DND-41 (cell line): ENCODE results near the gene FASTK.

ENCODE experiments used
- EZH2 ChIP-seq: IDR thresholded peaks from 3 replicates; pipeline ENCODE4 v1.6.1; 2012; ENCODE audit warnings: borderline replicate concordance, low read depth, mild to moderate bottlenecking, moderate library complexity, low read length, inconsistent platforms; ENCODE audit not compliant: severe bottlenecking
- TF ChIP-seq, protein P1 (sequence below): IDR thresholded peaks from 2 replicates; pipeline ENCODE4 v1.5.1; 2012; ENCODE audit warnings: borderline replicate concordance, low read length, moderate library complexity, mild to moderate bottlenecking; ENCODE audit not compliant: poor library complexity, severe bottlenecking; ENCODE audit errors: extremely low read depth

DNA sequence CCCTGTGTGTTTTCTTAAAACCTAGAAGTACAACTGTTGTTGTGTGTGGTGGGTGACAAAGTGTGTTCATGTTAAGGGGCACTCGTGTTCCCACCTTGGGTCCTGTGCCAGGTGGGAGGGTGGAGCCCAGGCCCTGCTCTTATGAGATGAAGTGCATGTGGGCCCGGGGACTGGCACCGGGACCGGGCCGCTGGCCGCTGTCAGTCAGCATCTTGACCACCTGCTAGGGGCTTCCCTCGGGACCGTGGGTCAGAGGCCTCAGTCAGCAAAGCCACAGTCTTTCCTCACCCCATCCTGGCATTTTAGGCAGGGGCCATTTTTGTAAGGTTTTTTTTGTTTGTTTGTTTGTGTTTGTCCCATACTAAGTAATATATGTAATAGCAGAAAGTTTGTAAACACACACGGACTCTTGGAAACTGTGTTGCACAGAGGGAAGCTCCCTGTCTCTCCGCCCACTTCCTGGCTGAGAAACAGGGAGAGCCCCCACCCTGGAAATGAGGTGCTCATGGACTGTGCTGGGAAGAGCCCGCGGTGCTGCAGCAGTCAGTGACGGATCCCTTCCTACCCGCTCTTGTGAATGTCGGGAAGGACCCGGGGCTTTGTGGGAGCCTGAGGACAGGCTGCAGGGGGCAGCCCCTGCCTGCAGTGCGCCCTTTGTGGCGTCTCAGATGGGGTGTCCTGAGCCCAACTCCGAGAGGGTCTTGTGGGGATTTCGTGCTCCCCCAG is 19.0 kb upstream of the FASTK start:
- TF ChIP-seq, protein P1, sequence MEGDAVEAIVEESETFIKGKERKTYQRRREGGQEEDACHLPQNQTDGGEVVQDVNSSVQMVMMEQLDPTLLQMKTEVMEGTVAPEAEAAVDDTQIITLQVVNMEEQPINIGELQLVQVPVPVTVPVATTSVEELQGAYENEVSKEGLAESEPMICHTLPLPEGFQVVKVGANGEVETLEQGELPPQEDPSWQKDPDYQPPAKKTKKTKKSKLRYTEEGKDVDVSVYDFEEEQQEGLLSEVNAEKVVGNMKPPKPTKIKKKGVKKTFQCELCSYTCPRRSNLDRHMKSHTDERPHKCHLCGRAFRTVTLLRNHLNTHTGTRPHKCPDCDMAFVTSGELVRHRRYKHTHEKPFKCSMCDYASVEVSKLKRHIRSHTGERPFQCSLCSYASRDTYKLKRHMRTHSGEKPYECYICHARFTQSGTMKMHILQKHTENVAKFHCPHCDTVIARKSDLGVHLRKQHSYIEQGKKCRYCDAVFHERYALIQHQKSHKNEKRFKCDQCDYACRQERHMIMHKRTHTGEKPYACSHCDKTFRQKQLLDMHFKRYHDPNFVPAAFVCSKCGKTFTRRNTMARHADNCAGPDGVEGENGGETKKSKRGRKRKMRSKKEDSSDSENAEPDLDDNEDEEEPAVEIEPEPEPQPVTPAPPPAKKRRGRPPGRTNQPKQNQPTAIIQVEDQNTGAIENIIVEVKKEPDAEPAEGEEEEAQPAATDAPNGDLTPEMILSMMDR: no peak
- no peak for TF ChIP-seq EZH2
